Activated T-helper 2 cell treated with anti-CD3 and anti-CD28 coated beads, Interferon-gamma antibody, Interleukin-2, Interleukin-4, amounts not matched to agents 10 μg/mL and 5 μg/mL and 100 μg/mL, durations not matched to agents 14 hours and 24 hours and 36 hours (primary cell): ENCODE results near the gene USP48. TPM values are rescaled to one million over a fixed set of nuclear protein-coding genes. Genes with fewer than 3 reads are reported as not detected.
"Not testable (repeated sequence)": the region's sequence is repeated elsewhere in the genome, so short reads cannot be mapped to it uniquely, and the experiment has no call there.

Source experiments
- DNase-seq: peaks from one replicate; pipeline ENCODE4 v3.0.0; 2021; ENCODE audit warnings: low spot score
- H3K27ac Mint-ChIP-seq: one replicate; pipeline ENCODE4 v1.8.0; 2021; ENCODE audit warnings: mixed read lengths
- H3K27me3 Mint-ChIP-seq: one replicate; pipeline ENCODE4 v1.8.0; 2021; ENCODE audit warnings: low read depth, mixed read lengths
- H3K36me3 Mint-ChIP-seq: one replicate; pipeline ENCODE4 v1.8.0; 2021; ENCODE audit warnings: low read depth, mixed read lengths
- H3K4me1 Mint-ChIP-seq: one replicate; pipeline ENCODE4 v1.8.0; 2021; ENCODE audit warnings: low read depth, mixed read lengths
- H3K4me3 Mint-ChIP-seq: one replicate; pipeline ENCODE4 v1.8.0; 2021; ENCODE audit warnings: low read depth, mild to moderate bottlenecking, moderate library complexity, mixed read lengths
- H3K9me3 Mint-ChIP-seq: one replicate; pipeline ENCODE4 v1.8.0; 2021; ENCODE audit warnings: mixed read lengths
- intact Hi-C: fragments of 100-400 bp; cut with micrococcal nuclease; formaldehyde crosslinking; loops from one replicate; pipeline ENCODE4 v1.15.1; 2023
- total RNA-seq: library from RNA; stranded (reverse); gene quantifications from 2 replicates; pipeline ENCODE4 v1.2.3, GENCODE V29; 2022

The USP48 gene
- total RNA-seq, 1 donor from 2014 or later = 101 TPM

DNA sequence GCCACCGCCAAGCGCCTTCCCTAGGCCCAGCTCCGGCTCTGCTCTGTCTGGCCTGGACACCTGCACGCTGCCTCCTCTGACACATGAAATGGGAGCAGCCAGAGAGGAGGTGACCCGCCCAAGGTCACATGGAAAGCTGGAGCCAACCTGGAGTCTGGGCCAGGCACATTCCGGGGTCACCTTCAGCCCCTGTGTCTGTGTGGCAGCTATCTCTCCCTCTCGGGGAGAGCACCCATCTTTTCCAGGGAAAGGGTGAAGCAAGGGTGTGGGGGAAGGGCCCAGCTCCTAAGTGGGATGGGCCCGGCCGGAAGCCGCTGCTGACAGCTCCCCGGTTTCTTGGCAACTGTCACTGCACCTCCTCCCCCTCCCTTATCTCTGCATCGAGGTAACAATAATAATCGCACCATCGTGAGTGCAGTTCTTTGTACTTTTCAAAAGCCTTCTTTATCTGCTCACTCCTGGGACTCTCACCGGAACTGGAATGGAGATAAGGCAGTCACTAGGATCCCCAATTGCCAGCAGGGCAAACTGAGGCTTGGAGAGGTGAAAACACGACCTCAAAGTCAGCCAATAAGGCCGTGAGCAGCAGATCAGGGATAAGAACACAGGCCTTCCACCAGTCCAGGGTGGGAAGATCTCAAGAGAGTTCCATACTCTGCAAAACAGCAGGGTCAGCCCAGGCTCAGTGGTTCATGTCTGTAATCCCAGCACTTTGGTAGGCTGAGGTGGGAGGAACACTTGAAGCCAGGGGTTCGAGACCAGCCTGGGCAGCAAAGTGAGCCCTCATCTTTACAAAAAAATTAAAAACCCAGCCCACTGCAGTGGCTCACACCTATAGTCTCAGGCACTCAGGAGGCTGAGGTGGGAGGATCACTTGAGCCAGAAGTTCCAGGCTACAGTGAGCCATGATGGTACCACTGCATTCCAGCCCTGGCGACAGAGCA, 150.7 kb downstream of the USP48 start:
- Mint-ChIP-seq H3K4me1 (no peaks in the 10 kb centered on the region), H3K9me3 (no peaks in the 10 kb centered on the region), H3K27me3 (no peaks in the 10 kb centered on the region), H3K4me3 (no peak overlapping the region), H3K36me3 (no peaks in the 10 kb centered on the region), H3K27ac (no peak overlapping the region)
- DNase-seq = no peak
- intact Hi-C loops = no loop called here

GRCh38 chr1:21631590-21631943, 151.4 kb downstream of the USP48 start:
- H3K9me3 Mint-ChIP-seq, H3K4me3 Mint-ChIP-seq, H3K27ac Mint-ChIP-seq, H3K27me3 Mint-ChIP-seq, H3K4me1 Mint-ChIP-seq, DNase-seq, intact Hi-C loops, H3K36me3 Mint-ChIP-seq: not testable (repeated sequence)

GRCh38 chr1:21630571-21631343, 152.2 kb downstream of the USP48 start:
- intact Hi-C loops = no loop called here
- Mint-ChIP-seq H3K4me3 (no peak overlapping the region), H3K9me3 (no peaks in the 10 kb centered on the region), H3K27ac (no peak overlapping the region), H3K4me1 (no peaks in the 10 kb centered on the region), H3K27me3 (no peaks in the 10 kb centered on the region), H3K36me3 (no peaks in the 10 kb centered on the region)
- no peak for DNase-seq

DNA sequence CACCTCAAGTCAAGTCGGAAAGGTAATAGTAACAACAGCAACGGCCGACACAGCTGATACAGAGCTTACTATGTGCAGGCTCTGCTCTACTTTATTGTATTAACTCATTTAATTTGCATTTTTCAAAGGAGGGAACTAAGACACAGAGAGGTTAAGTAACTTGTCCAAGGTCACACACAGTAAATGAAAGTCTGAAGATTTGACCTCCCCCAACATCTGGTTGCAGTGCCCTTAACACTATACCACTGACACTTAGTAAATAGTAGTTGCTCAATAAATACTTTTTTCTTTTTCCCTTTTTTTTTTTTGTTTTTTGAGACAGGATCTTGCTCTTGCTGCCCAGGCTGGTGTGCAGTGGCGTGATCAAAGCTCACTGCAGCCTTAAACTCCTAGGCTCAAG, 153.0 kb downstream of the USP48 start:
- H3K27ac Mint-ChIP-seq = no peak overlapping the region
- no peaks in the 10 kb centered on the region for H3K36me3 Mint-ChIP-seq
- H3K9me3 Mint-ChIP-seq = no peaks in the 10 kb centered on the region
- H3K4me3 Mint-ChIP-seq = no peak overlapping the region
- no peak for DNase-seq
- no peaks in the 10 kb centered on the region for H3K27me3 Mint-ChIP-seq
- H3K4me1 Mint-ChIP-seq = no peaks in the 10 kb centered on the region
- intact Hi-C loops = no loop called here

- Mint-ChIP-seq H3K36me3 (no peaks in the 10 kb centered on the region), H3K4me1 (no peaks in the 10 kb centered on the region), H3K27me3 (no peaks in the 10 kb centered on the region), H3K9me3 (no peaks in the 10 kb centered on the region), H3K27ac (no peak overlapping the region), H3K4me3 (no peak overlapping the region)
- intact Hi-C loops = no loop called here
- no peak for DNase-seq
These were observed 154.1 kb downstream of the USP48 start for GRCh38 chr1:21628798-21629393.

Other genes starting within 250 kb of the USP48 start
- gene RAP1GAP, start 113.8 kb downstream of the USP48 start, total RNA-seq = 0.46 TPM in 2 replicates
- not detected in 2 replicates for gene LDLRAD2, start 29.1 kb upstream of the USP48 start, total RNA-seq
- 3.9 and 4.1 TPM in 2 replicates for gene HSPG2, start 154.2 kb upstream of the USP48 start, total RNA-seq
- gene CELA3B, start 193.9 kb upstream of the USP48 start, total RNA-seq = not detected in 2 replicates
- not detected in 2 replicates for gene CELA3A, start 218.5 kb upstream of the USP48 start, total RNA-seq